ENCODE measurements around the gene RELN.

- TF ChIP-seq ZFP30 (CRISPR knock-in tag; IDR thresholded peaks at IDR 0.05) (no peak), PATZ1 (CRISPR knock-in tag; IDR thresholded peaks at IDR 0.05; ENCODE audit: borderline replicate concordance) (no peak), ZC3H10 (CRISPR knock-in tag; IDR thresholded peaks at IDR 0.05) (no peak), ZNF70 (CRISPR knock-in tag; IDR thresholded peaks at IDR 0.05) (no peak), RARB (CRISPR knock-in tag; IDR thresholded peaks at IDR 0.05) (no peak), PPARA (CRISPR knock-in tag; IDR thresholded peaks at IDR 0.05; ENCODE audit: borderline replicate concordance) (no peak), ZNF8 (CRISPR knock-in tag; IDR thresholded peaks at IDR 0.05) (no peak), ARNTL (CRISPR knock-in tag; IDR thresholded peaks at IDR 0.05; ENCODE audit: borderline replicate concordance, low read depth) (no peak), CREB5 (CRISPR knock-in tag; IDR thresholded peaks at IDR 0.05; ENCODE audit: low read depth) (no peak), GLIS3 (CRISPR knock-in tag; IDR thresholded peaks at IDR 0.05) (no peak)
- TF ChIP-seq, protein P1, sequence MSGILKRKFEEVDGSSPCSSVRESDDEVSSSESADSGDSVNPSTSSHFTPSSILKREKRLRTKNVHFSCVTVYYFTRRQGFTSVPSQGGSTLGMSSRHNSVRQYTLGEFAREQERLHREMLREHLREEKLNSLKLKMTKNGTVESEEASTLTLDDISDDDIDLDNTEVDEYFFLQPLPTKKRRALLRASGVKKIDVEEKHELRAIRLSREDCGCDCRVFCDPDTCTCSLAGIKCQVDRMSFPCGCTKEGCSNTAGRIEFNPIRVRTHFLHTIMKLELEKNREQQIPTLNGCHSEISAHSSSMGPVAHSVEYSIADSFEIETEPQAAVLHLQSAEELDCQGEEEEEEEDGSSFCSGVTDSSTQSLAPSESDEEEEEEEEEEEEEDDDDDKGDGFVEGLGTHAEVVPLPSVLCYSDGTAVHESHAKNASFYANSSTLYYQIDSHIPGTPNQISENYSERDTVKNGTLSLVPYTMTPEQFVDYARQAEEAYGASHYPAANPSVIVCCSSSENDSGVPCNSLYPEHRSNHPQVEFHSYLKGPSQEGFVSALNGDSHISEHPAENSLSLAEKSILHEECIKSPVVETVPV (CRISPR knock-in tag; IDR thresholded peaks at IDR 0.05), result no peak
Measured at GRCh38 chr7:103941976-103942375, 47.5 kb downstream of the RELN start.

All from SK-N-SH treated with all-trans-retinoic acid at 6 μM for 48 hours (cell line).